GM12872 (cell line): ENCODE measurements around the gene PCDHA6.

Source experiments
- TF ChIP-seq, protein P1 (sequence below): IDR thresholded peaks from 3 replicates; pipeline ENCODE4 v1.5.1; 2011; ENCODE audit warnings: low read depth, mild to moderate bottlenecking, low read length, moderate library complexity; ENCODE audit not compliant: insufficient read depth

Gene PCDHA6

GRCh38 chr5:140868721-140869554, 41.2 kb downstream of the PCDHA6 start, which contains the start of gene PCDHA11:
Gene PCDHA11 (plus strand): TSS chr5:140868957. CDS start chr5:140869104, 147 bp downstream.
- TF ChIP-seq, protein P1, sequence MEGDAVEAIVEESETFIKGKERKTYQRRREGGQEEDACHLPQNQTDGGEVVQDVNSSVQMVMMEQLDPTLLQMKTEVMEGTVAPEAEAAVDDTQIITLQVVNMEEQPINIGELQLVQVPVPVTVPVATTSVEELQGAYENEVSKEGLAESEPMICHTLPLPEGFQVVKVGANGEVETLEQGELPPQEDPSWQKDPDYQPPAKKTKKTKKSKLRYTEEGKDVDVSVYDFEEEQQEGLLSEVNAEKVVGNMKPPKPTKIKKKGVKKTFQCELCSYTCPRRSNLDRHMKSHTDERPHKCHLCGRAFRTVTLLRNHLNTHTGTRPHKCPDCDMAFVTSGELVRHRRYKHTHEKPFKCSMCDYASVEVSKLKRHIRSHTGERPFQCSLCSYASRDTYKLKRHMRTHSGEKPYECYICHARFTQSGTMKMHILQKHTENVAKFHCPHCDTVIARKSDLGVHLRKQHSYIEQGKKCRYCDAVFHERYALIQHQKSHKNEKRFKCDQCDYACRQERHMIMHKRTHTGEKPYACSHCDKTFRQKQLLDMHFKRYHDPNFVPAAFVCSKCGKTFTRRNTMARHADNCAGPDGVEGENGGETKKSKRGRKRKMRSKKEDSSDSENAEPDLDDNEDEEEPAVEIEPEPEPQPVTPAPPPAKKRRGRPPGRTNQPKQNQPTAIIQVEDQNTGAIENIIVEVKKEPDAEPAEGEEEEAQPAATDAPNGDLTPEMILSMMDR: 0 out of 3 replicates have a peak, but pooled peaks have one; percentile 13

DNA sequence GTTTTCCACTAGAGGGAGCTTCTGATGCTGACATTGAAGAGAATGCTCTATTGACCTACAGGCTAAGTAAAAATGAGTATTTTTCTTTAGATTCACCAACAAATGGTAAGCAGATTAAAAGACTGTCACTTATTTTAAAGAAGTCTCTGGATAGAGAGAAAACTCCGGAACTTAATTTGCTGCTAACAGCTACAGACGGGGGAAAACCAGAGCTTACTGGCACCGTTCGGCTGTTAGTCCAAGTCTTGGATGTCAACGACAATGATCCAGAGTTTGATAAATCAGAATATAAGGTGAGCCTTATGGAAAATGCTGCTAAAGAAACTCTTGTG, 41.8 kb downstream of the PCDHA6 start:
- TF ChIP-seq, protein P1: no peak

- TF ChIP-seq, protein P1: no peak
Measured at GRCh38 chr5:140870221-140871201, 42.8 kb downstream of the PCDHA6 start.

- TF ChIP-seq, protein P1: no peak
Measured at GRCh38 chr5:140875085-140876065, 47.6 kb downstream of the PCDHA6 start, which contains the start of gene PCDHA12. Gene PCDHA12 (plus strand): TSS chr5:140875308. CDS start chr5:140875473, 165 bp downstream.

- TF ChIP-seq, protein P1: no peak
Measured at GRCh38 chr5:140877262-140877581, 49.5 kb downstream of the PCDHA6 start.
